Osteoblast (primary cell): ENCODE results near the gene CAPG. TPM values are rescaled to one million over a fixed set of nuclear protein-coding genes. Genes with fewer than 3 reads are reported as not detected.
"Not testable (repeated sequence)": the region's sequence is repeated elsewhere in the genome, so short reads cannot be mapped to it uniquely, and the experiment has no call there.

ENCODE experiments used
- DNase-seq: peaks from one replicate; pipeline ENCODE4 v3.0.0; 2011; ENCODE audit warnings: low spot score, mixed read lengths; ENCODE audit not compliant: insufficient read length; ENCODE audit errors: missing footprints
- H2AFZ ChIP-seq: 2 replicates; pipeline ENCODE4 v1.6.0; 2011; ENCODE audit warnings: mild to moderate bottlenecking, low read length
- H3K27ac ChIP-seq: 2 replicates; pipeline ENCODE4 v1.5.1; 2011; ENCODE audit warnings: mild to moderate bottlenecking, low read depth, low read length, moderate library complexity
- H3K27me3 ChIP-seq: 2 replicates; pipeline ENCODE4 v1.6.0; 2012; ENCODE audit warnings: mild to moderate bottlenecking, control low read depth, inconsistent platforms, low read length, moderate library complexity; ENCODE audit not compliant: insufficient read depth
- H3K36me3 ChIP-seq: 2 replicates; pipeline ENCODE4 v1.5.1; 2011; ENCODE audit warnings: mild to moderate bottlenecking, low read length, control low read depth, moderate library complexity; ENCODE audit not compliant: insufficient read depth
- H3K4me1 ChIP-seq: 2 replicates; pipeline ENCODE4 v1.5.1; 2011; ENCODE audit warnings: mild to moderate bottlenecking, low read length, control low read depth, moderate library complexity; ENCODE audit not compliant: insufficient read depth
- H3K4me2 ChIP-seq: 2 replicates; pipeline ENCODE4 v1.6.0; 2011; ENCODE audit warnings: mild to moderate bottlenecking, low read length; ENCODE audit not compliant: insufficient read depth
- H3K4me3 ChIP-seq: fragments of 200-600 bp; sonication (generic); 3 replicates; pipeline ENCODE4 v1.5.1; 2012; ENCODE audit warnings: mild to moderate bottlenecking, low read length, inconsistent platforms; ENCODE audit not compliant: insufficient read depth
- H3K79me2 ChIP-seq: 2 replicates; pipeline ENCODE4 v1.6.0; 2012; ENCODE audit warnings: mild to moderate bottlenecking, low read length, control low read depth, inconsistent platforms; ENCODE audit not compliant: insufficient read depth
- H3K9me3 ChIP-seq: 2 replicates; pipeline ENCODE4 v1.5.1; 2011; ENCODE audit warnings: low read depth, low read length, control low read depth
- H4K20me1 ChIP-seq: 2 replicates; pipeline ENCODE4 v1.6.0; 2012; ENCODE audit warnings: mild to moderate bottlenecking, low read length, control low read depth; ENCODE audit not compliant: insufficient read depth
- total RNA-seq: library from RNA; depleted of rRNA; stranded (reverse); fragments of >200 nt; gene quantifications from 2 replicates; pipeline ENCODE4 v1.2.3, GENCODE V29; 2012
- TF ChIP-seq, protein P1 (sequence below): IDR thresholded peaks from 2 replicates; pipeline ENCODE4 v1.5.1; 2011; ENCODE audit warnings: mild to moderate bottlenecking, low read depth, low read length, moderate library complexity; ENCODE audit errors: extremely low read depth

CAPG gene
- total RNA-seq, 1 donor: 140 TPM

GRCh38 chr2:85371045-85371444 is 39.1 kb downstream of the CAPG start:
- Histone ChIP-seq H3K27me3 (no peaks in the 10 kb centered on the region), H3K27ac (no peak overlapping the region), H4K20me1 (no peaks in the 10 kb centered on the region), H3K4me2 (no peak overlapping the region), H3K79me2 (no peaks in the 10 kb centered on the region), H3K4me1 (peaks cover 10% of the 10 kb centered on the region), H3K4me3 (no peak overlapping the region), H3K36me3 (peaks cover 20% of the 10 kb centered on the region), H3K9me3 (no peaks in the 10 kb centered on the region), H2AFZ (no peak overlapping the region)
- TF ChIP-seq, protein P1, sequence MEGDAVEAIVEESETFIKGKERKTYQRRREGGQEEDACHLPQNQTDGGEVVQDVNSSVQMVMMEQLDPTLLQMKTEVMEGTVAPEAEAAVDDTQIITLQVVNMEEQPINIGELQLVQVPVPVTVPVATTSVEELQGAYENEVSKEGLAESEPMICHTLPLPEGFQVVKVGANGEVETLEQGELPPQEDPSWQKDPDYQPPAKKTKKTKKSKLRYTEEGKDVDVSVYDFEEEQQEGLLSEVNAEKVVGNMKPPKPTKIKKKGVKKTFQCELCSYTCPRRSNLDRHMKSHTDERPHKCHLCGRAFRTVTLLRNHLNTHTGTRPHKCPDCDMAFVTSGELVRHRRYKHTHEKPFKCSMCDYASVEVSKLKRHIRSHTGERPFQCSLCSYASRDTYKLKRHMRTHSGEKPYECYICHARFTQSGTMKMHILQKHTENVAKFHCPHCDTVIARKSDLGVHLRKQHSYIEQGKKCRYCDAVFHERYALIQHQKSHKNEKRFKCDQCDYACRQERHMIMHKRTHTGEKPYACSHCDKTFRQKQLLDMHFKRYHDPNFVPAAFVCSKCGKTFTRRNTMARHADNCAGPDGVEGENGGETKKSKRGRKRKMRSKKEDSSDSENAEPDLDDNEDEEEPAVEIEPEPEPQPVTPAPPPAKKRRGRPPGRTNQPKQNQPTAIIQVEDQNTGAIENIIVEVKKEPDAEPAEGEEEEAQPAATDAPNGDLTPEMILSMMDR: no peak
- no peak for DNase-seq

DNA sequence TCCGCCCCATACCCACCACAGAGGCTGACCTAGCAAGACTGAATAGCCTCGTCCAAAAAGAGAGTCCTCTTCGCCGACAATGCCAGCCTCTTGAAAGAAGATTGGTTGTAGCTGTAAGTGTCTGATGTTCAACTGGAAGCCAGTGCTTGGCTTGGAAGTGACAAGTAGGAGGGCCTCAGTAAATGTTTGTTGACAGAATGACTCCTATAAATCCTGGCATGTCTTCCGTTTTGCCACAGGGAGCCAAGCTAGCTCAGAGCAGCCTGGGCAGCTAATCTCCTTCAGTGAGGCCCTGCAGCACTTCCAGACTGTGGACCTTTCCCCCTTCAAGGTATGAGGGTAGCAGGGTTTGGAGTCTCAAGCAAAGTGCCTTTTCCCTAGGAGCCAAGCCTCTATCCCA is 40.7 kb downstream of the CAPG start:
- Histone ChIP-seq H3K27me3 (no peaks in the 10 kb centered on the region), H3K4me3 (no peak overlapping the region), H3K27ac (no peak overlapping the region), H4K20me1 (no peaks in the 10 kb centered on the region), H3K4me1 (peaks cover 10% of the 10 kb centered on the region), H3K79me2 (no peaks in the 10 kb centered on the region), H2AFZ (no peak overlapping the region), H3K9me3 (no peaks in the 10 kb centered on the region), H3K36me3 (peaks cover 17% of the 10 kb centered on the region), H3K4me2 (no peak overlapping the region)
- DNase-seq: no peak
- TF ChIP-seq, protein P1: no peak

DNA sequence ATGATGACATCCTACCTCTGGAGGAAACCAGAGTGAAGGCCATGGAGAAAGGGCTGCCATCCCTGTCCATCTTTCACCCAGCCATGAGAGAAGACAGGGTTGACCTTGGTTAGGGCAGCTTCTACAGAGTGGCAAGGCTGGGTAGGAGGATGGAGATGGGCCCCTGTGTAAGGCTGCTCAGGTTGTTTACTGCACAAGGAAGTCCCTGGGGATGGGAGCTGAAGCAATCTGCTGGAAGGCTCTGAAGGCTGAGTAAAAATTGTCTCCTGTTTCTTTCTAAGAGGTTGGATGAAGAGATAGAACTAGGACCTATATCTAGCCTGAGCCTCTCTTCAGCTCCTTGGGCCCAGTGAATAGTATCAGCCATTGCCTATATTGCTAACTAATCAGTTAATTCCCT is 41.2 kb downstream of the CAPG start:
- H3K4me1 ChIP-seq: peaks cover 10% of the 10 kb centered on the region
- H3K36me3 ChIP-seq: peaks cover 17% of the 10 kb centered on the region
- no peaks in the 10 kb centered on the region for H3K27me3 ChIP-seq
- no peak overlapping the region for H3K4me3 ChIP-seq
- H3K79me2 ChIP-seq: no peaks in the 10 kb centered on the region
- H4K20me1 ChIP-seq: no peaks in the 10 kb centered on the region
- no peaks in the 10 kb centered on the region for H3K9me3 ChIP-seq
- no peak overlapping the region for H2AFZ ChIP-seq
- no peak overlapping the region for H3K4me2 ChIP-seq
- TF ChIP-seq, protein P1: no peak
- no peak overlapping the region for H3K27ac ChIP-seq
- peak; percentile 60 for DNase-seq

DNA sequence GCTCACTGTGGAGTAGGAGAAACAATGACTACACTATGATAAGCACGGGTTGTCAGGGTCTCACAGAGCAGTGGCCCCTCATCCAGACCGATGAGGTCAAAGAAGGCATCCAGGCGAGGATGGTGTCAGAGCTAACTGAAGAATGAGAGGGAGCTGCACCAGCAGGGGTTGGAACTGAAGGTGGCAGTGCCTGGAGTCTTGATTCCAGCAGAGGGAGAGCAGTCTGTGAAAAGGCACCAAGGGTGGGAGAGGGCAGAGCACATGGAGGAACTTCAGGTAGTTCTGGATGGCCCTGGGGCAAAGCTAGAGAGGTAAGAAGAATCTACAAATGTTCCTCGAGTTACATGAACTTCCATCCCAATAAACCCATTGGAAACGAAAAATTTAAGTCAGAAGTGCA is 43.0 kb downstream of the CAPG start:
- H3K9me3 ChIP-seq: no peaks in the 10 kb centered on the region
- H3K4me2 ChIP-seq: no peak overlapping the region
- peaks cover 10% of the 10 kb centered on the region for H3K4me1 ChIP-seq
- peaks cover 26% of the 10 kb centered on the region for H3K36me3 ChIP-seq
- peak; percentile 9 for DNase-seq
- no peaks in the 10 kb centered on the region for H4K20me1 ChIP-seq
- no peaks in the 10 kb centered on the region for H3K79me2 ChIP-seq
- no peak overlapping the region for H2AFZ ChIP-seq
- no peaks in the 10 kb centered on the region for H3K27me3 ChIP-seq
- TF ChIP-seq, protein P1: no peak
- H3K27ac ChIP-seq: no peak overlapping the region
- no peak overlapping the region for H3K4me3 ChIP-seq

DNA sequence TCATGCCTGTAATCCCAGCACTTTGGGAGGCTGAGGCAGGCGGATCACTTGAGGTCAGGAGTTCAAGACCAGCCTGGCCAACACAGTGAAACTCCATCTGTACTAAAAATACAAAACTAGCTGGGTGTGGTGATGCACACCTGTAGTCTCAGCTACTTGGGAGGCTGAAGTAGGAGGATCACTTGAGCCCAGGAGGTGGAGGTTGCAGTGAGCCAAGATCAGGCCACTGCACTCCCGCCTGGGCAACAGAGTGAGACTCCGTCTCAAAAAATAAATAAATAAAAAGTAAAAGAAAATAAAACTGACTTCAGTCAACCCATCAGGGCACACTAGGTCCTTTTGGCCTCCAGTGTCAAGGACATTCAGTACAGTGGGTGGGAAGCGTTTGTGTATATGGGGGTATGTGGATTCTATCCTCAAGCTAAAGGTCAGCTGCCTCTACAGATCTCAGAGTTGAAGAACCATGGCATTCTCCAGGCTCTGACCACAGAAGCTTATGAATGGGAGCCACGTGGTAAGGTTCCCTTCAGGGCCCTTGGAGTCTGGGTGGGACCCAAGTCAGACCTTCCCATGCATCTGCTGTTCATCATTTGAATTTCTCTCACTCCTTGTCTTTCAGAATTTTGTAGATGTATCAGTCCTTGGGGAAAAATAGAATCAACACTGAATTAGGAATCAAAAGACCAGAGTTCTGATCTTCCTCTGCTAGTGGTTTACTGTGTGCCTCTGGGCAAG is 47.3 kb downstream of the CAPG start:
- not testable (repeated sequence) for H3K4me3 ChIP-seq, H3K4me2 ChIP-seq, H3K79me2 ChIP-seq, H3K27me3 ChIP-seq, H3K9me3 ChIP-seq, H2AFZ ChIP-seq, H3K4me1 ChIP-seq, DNase-seq, H4K20me1 ChIP-seq, H3K27ac ChIP-seq
- H3K36me3 ChIP-seq: peaks cover 36% of the 10 kb centered on the region
